Bronchial epithelial cell (primary cell): ENCODE results near the gene GARNL3. TPM values are rescaled to one million over a fixed set of nuclear protein-coding genes. Genes with fewer than 3 reads are reported as not detected.

Source experiments
- DNase-seq: peaks from one replicate; pipeline ENCODE4 v3.0.0-alpha.2; 2010; ENCODE audit warnings: low read depth
- FAIRE-seq: peaks from 2 replicates; lab custom pipeline; 2011; peaks lifted over from hg19 to GRCh38; lab: Jason Lieb, UNC
- H3K27me3 ChIP-seq: 2 replicates; pipeline ENCODE4 v1.5.1; 2011; ENCODE audit warnings: low read length; ENCODE audit not compliant: control insufficient read depth, insufficient read depth
- H3K36me3 ChIP-seq: 2 replicates; pipeline ENCODE4 v1.5.1; 2011; ENCODE audit warnings: low read length; ENCODE audit not compliant: control insufficient read depth, insufficient read depth
- H3K4me3 ChIP-seq: 2 replicates; pipeline ENCODE4 v1.5.1; 2011; ENCODE audit warnings: mild to moderate bottlenecking, low read depth, low read length, control low read depth
- CTCF ChIP-seq: IDR thresholded peaks from 2 replicates; pipeline ENCODE4 v1.5.1; 2011; ENCODE audit warnings: mild to moderate bottlenecking, moderate library complexity, low read length, control low read depth, inconsistent platforms; ENCODE audit not compliant: insufficient read depth, severe bottlenecking
- total RNA-seq: library from RNA; depleted of rRNA; stranded (reverse); fragments of >200 nt; gene quantifications from 2 replicates; pipeline ENCODE4 v1.2.1, GENCODE V29; 2014

Gene GARNL3
- total RNA-seq, 1 donor from 2014 or later: 2.4 TPM

DNA sequence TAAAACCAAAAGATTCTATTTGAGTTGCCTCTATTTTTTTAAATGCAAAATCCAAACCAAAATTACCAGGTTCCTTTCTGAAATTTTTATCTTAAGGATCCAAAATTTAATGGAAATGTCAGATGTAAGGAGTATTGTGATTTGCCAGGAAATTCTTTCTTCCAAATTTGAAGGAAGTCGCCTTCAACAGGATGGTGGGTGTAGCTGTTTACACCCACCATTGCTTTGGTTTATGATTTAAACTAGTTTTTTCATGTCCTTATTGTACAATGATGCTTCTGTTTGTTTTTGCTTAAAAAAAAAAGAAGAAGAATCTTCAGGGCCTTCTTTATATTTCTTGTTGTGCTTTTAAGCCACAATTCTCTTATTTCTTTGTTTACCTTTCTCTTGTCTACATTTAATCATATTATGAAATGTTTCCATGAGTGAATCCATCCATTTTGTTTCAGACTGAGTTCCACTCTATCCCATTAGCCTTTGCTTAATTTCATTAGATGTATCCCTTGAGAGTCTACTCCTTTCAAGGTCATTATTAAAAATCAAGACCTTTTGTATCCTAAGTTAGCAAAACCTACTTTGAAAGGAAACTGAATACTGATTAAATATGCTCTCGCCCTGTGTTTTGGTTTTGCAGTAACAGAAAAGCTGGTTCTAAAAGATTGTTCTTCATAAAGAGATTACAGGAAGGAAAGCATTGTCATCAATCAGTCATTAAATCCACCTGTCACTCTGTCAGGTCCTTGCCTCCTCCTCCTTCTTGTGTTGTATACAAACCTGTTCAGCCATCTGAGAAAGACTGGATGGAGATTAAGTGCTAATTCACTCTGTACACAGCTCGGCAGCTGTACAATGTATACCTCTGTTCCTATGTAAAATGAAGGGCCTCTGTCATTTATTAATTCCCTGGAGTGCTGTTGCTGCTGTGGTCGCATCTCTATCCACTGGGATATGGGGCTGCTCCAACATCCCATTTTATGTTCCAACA lies 86.9 kb downstream of the GARNL3 start:
- no peaks in the 10 kb centered on the region for H3K36me3 ChIP-seq
- no peak overlapping the region for H3K4me3 ChIP-seq
- no peaks in the 10 kb centered on the region for H3K27me3 ChIP-seq
- no peak for FAIRE-seq
- DNase-seq: no peak
- no peak for TF ChIP-seq CTCF

- TF ChIP-seq CTCF: no peak
- DNase-seq: no peak
- Histone ChIP-seq H3K4me3 (no peak overlapping the region), H3K27me3 (no peaks in the 10 kb centered on the region), H3K36me3 (no peaks in the 10 kb centered on the region)
- peak; percentile 50 for FAIRE-seq
Observed at GRCh38 chr9:127353882-127354281, 89.3 kb downstream of the GARNL3 start.

GRCh38 chr9:127356906-127357305 lies 92.3 kb downstream of the GARNL3 start:
- no peak for TF ChIP-seq CTCF
- no peak for DNase-seq
- no peaks in the 10 kb centered on the region for H3K27me3 ChIP-seq
- no peaks in the 10 kb centered on the region for H3K36me3 ChIP-seq
- FAIRE-seq: no peak
- H3K4me3 ChIP-seq: no peak overlapping the region

DNA sequence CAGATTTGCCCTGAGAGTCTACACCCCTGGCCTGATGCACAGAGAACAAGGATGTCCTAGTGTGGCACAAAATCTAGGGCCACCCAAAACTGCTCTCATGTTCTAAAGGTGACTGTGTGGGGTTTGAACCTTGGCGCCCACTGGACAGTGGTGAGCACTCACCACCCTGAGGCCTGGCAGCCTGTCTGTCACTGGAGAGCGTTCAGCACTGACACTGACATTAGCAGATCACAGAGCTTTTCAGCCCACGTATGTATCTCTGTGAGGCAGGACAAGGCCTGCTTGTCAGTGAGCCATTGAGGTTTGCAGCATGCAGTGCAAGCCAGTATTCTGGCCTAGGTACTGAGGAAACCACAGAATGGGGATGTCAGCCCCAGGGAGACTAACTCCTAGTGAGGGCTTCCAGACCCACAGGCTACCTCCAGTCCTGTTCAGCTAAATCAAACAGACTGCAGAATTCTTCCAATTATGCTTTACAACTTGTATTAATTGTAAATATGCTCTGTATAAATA lies 93.5 kb downstream of the GARNL3 start:
- Histone ChIP-seq H3K4me3 (no peak overlapping the region), H3K27me3 (no peaks in the 10 kb centered on the region), H3K36me3 (no peaks in the 10 kb centered on the region)
- no peak for FAIRE-seq
- DNase-seq: no peak
- TF ChIP-seq CTCF: no peak

GRCh38 chr9:127358770-127359169 lies 94.2 kb downstream of the GARNL3 start:
- no peak overlapping the region for H3K4me3 ChIP-seq
- FAIRE-seq (no peak), DNase-seq (no peak)
- TF ChIP-seq CTCF: no peak
- H3K36me3 ChIP-seq: no peaks in the 10 kb centered on the region
- no peaks in the 10 kb centered on the region for H3K27me3 ChIP-seq
